HCT116 (cell line): ENCODE data around the gene MGAM2.

Experiments
- CTCF ChIP-seq, 3 experiments: fragments of 200-600 bp in 1 of 3; sonication (generic) in 1 of 3; IDR thresholded peaks in 2 of 3; conservative IDR thresholded peaks in 1 of 3; 2 replicates each; pipeline ENCODE4 v1.5.1; 2012 to 2017; ENCODE audit warnings: low read depth in 2 of 3, low read length in 2 of 3, antibody characterized with exemption in 1 of 3, borderline replicate concordance in 1 of 3, control low read depth in 1 of 3, mild to moderate bottlenecking in 1 of 3, mixed read lengths in 1 of 3, mixed run types in 1 of 3, moderate library complexity in 1 of 3; ENCODE audit not compliant: insufficient read depth in 1 of 3
- EGR1 ChIP-seq: IDR thresholded peaks from 2 replicates; pipeline ENCODE4 v1.6.1; 2012; ENCODE audit warnings: low read depth
- EZH2 ChIP-seq: fragments of 200-600 bp; sonication (generic); IDR thresholded peaks from 2 replicates; pipeline ENCODE4 v1.6.1; 2017; ENCODE audit warnings: antibody characterized with exemption, mixed run types
- EZH2phosphoT487 ChIP-seq: fragments of 200-600 bp; IDR thresholded peaks from 2 replicates; pipeline ENCODE4 v1.6.1; 2018; ENCODE audit warnings: antibody characterized with exemption, borderline replicate concordance
- FOSL1 ChIP-seq: IDR thresholded peaks from 2 replicates; pipeline ENCODE4 v1.6.1; 2012; ENCODE audit warnings: low read depth
- POLR2A ChIP-seq: IDR thresholded peaks from 2 replicates; pipeline ENCODE4 v1.7.0; 2011; ENCODE audit warnings: borderline replicate concordance; ENCODE audit not compliant: insufficient read depth, insufficient read length; ENCODE audit errors: extremely low read depth
- POLR2AphosphoS5 ChIP-seq: IDR thresholded peaks from 2 replicates; pipeline ENCODE4 v1.6.1; 2011; ENCODE audit warnings: mild to moderate bottlenecking, low read depth, low read length, moderate library complexity
- RAD21 ChIP-seq: IDR thresholded peaks from 2 replicates; pipeline ENCODE4 v1.6.1; 2012; ENCODE audit warnings: low read depth, mild to moderate bottlenecking
- REST ChIP-seq: IDR thresholded peaks from 2 replicates; pipeline ENCODE4 v1.6.1; 2012; ENCODE audit warnings: low read depth
- SIN3A ChIP-seq: IDR thresholded peaks from 2 replicates; pipeline ENCODE4 v1.6.1; 2012; ENCODE audit warnings: low read depth
- TCF7L2 ChIP-seq: IDR thresholded peaks from 2 replicates; pipeline ENCODE4 v1.7.0; 2011; ENCODE audit warnings: borderline replicate concordance, inconsistent platforms; ENCODE audit not compliant: insufficient read depth, insufficient read length; ENCODE audit errors: extremely low read depth
- ZNF274 ChIP-seq: fragments of 200-500 bp; sonication (Bioruptor generic); IDR thresholded peaks from 2 replicates; pipeline ENCODE4 v1.6.1; 2014; ENCODE audit warnings: mild to moderate bottlenecking, low read depth, low read length, inconsistent platforms
- TF ChIP-seq, protein P1 (sequence below): IDR thresholded peaks from 2 replicates; pipeline ENCODE4 v1.6.1; 2012

DNA sequence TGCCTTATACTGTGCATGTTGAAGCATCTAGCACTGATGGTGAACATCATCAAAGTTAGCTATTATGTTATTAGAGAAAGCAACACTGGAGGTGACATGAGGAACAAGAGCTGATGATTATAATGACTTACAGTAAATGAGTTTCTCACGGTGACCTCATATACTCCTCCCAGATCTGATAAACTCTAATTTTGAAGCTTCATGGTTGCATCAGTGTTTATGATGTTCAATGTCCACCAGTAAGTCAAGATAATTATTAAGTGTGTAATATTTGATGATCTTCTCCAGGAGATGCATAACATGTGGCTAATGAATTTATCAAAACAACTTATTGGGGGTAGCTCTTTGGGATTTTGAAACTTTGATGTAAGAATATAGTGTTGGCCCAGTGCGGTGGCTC is 27.5 kb downstream of the MGAM2 start:
- no peak for TF ChIP-seq CTCF (IDR thresholded peaks at IDR 0.05 in 2 of 3, conservative IDR thresholded peaks at IDR 0.05 in 1 of 3; ENCODE audit: borderline replicate concordance in 1 of 3, insufficient read depth in 1 of 3, low read depth in 2 of 3, low read length in 2 of 3)
- no peak for TF ChIP-seq POLR2A
- no peak for TF ChIP-seq RAD21
- TF ChIP-seq SIN3A = no peak
- no peak for TF ChIP-seq FOSL1
- no peak for TF ChIP-seq POLR2AphosphoS5
- TF ChIP-seq, protein P1, sequence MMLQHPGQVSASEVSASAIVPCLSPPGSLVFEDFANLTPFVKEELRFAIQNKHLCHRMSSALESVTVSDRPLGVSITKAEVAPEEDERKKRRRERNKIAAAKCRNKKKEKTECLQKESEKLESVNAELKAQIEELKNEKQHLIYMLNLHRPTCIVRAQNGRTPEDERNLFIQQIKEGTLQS = no peak
- no peak for TF ChIP-seq REST
- no peak for TF ChIP-seq EZH2phosphoT487
- no peak for TF ChIP-seq ZNF274
- TF ChIP-seq TCF7L2 = no peak
- no peak for TF ChIP-seq EZH2
- no peak for TF ChIP-seq EGR1
